ENCODE measurements around the gene EML4. TPM values are rescaled to one million over a fixed set of nuclear protein-coding genes. Genes with fewer than 3 reads are reported as not detected.

EML4 gene
- total RNA-seq, 1 donor from 2014 or later = 117 TPM

GRCh38 chr2:42200926-42201855, 32.0 kb downstream of the EML4 start:
- TF ChIP-seq CTCF (conservative IDR thresholded peaks at IDR 0.05) = no peak
- Mint-ChIP-seq H3K4me1 (ENCODE audit: unreplicated experiment) (peaks cover 20% of the 10 kb centered on the region), H3K27ac (no peak overlapping the region), H3K27me3 (no peaks in the 10 kb centered on the region), H3K36me3 (peaks cover 27% of the 10 kb centered on the region), H3K9me3 (peaks cover 17% of the 10 kb centered on the region), H3K4me3 (no peak overlapping the region)
- no peak for DNase-seq (ENCODE audit: extremely low spot score, unreplicated experiment)

- no peak overlapping the region for H3K27ac Mint-ChIP-seq
- TF ChIP-seq CTCF (conservative IDR thresholded peaks at IDR 0.05) = no peak
- no peaks in the 10 kb centered on the region for H3K27me3 Mint-ChIP-seq
- no peak overlapping the region for H3K4me3 Mint-ChIP-seq
- H3K36me3 Mint-ChIP-seq = peaks cover 19% of the 10 kb centered on the region
- peaks cover 11% of the 10 kb centered on the region for H3K9me3 Mint-ChIP-seq
- peaks cover 12% of the 10 kb centered on the region for H3K4me1 Mint-ChIP-seq (ENCODE audit: unreplicated experiment)
- no peak for DNase-seq (ENCODE audit: extremely low spot score, unreplicated experiment)
Observed at GRCh38 chr2:42202634-42203008, 33.5 kb downstream of the EML4 start.

DNA sequence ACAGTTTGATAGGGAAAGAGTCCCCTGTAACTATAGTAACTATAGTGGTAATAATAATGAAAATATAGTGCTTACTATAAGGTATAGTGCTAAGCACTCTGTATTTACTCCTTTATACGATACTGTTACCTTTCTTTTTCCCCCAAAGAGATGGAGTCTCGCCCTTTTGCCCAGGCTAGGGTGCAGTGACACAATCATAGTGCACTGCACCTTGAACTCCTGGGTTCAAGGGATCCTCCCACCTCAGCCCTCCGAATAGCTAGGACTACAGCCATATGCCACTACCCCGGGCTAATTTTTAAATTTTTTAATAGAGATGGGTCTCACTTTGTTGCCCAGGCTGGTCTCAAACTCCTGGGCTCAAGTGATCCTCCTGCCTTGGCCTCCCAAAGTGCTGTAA, 34.6 kb downstream of the EML4 start:
- Mint-ChIP-seq H3K4me1 (ENCODE audit: unreplicated experiment) (peaks cover 9% of the 10 kb centered on the region), H3K9me3 (peaks cover 9% of the 10 kb centered on the region), H3K4me3 (no peak overlapping the region)

DNA sequence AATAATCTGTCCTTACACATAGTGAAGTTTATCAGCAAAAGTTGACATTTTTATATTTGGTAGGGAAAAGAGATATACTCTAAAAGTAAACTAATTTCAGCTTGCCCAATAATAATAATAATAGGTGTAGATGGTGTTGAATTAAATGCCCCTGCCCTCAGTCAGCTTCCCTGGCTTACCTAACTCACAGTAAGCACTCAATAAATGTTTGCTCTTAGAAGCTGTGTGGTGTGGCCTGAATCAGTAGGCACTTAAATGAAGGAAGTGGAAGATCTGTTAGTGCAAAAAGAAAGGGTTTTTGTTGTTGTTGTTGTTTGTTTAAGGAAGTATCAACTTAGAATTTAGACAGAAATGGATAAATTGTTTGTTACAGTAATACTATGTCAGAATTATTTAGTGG, 36.2 kb downstream of the EML4 start:
- Mint-ChIP-seq H3K4me3 (no peak overlapping the region), H3K4me1 (ENCODE audit: unreplicated experiment) (peaks cover 8% of the 10 kb centered on the region), H3K27me3 (no peaks in the 10 kb centered on the region), H3K9me3 (no peaks in the 10 kb centered on the region), H3K27ac (no peak overlapping the region), H3K36me3 (peaks cover 6% of the 10 kb centered on the region)
- no peak for DNase-seq (ENCODE audit: extremely low spot score, unreplicated experiment)
- no peak for TF ChIP-seq CTCF (conservative IDR thresholded peaks at IDR 0.05)

More for the DNA sequence above, 34.6 kb downstream of the EML4 start:
- Mint-ChIP-seq H3K36me3 (peaks cover 8% of the 10 kb centered on the region), H3K27ac (no peak overlapping the region), H3K27me3 (no peaks in the 10 kb centered on the region)
- no peak for TF ChIP-seq CTCF (conservative IDR thresholded peaks at IDR 0.05)
- DNase-seq (ENCODE audit: extremely low spot score, unreplicated experiment) = no peak

GRCh38 chr2:42207826-42208225, 38.7 kb downstream of the EML4 start:
- no peak overlapping the region for H3K27ac Mint-ChIP-seq
- no peaks in the 10 kb centered on the region for H3K9me3 Mint-ChIP-seq
- H3K36me3 Mint-ChIP-seq = peaks cover 3% of the 10 kb centered on the region
- peaks cover 3% of the 10 kb centered on the region for H3K4me1 Mint-ChIP-seq (ENCODE audit: unreplicated experiment)
- H3K4me3 Mint-ChIP-seq = no peak overlapping the region
- TF ChIP-seq CTCF (conservative IDR thresholded peaks at IDR 0.05) = no peak
- no peaks in the 10 kb centered on the region for H3K27me3 Mint-ChIP-seq
- DNase-seq (ENCODE audit: extremely low spot score, unreplicated experiment) = no peak

Measured in type B pancreatic cell (in vitro differentiated cells).